Fibroblast of skin of back (primary cell): ENCODE measurements around the gene ANKRD10.

Experiments
- DNase-seq: peaks from one replicate; pipeline ENCODE4 v3.0.0-alpha.2; 2013

ANKRD10 gene

DNA sequence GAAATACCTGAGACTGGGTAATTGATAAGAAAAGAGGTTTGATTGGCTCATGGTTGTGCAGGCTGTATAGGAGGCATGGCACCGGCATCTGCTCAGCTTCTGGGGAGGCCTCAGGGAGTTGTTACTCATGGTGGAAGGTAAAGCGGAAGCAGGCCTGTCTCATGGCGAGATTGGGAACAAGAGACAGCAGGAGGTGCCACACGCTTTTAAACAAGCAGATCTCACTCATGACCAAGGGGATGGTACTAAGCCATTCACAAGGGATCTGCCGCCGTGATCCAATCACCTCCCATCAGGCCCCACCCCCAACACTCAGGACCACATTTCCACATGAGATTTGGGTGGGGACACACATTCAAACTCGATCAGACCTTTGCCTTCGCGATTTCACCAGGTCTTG lies 86.2 kb downstream of the ANKRD10 start:
- no peak for DNase-seq
